Measurements from ENCODE around the gene SORCS2. TPM values are rescaled to one million over a fixed set of nuclear protein-coding genes. Genes with fewer than 3 reads are reported as not detected.

Gene SORCS2
- total and polyA plus RNA-seq, 7 donors: 0.18 to 1.5 (median 0.36) TPM

DNA sequence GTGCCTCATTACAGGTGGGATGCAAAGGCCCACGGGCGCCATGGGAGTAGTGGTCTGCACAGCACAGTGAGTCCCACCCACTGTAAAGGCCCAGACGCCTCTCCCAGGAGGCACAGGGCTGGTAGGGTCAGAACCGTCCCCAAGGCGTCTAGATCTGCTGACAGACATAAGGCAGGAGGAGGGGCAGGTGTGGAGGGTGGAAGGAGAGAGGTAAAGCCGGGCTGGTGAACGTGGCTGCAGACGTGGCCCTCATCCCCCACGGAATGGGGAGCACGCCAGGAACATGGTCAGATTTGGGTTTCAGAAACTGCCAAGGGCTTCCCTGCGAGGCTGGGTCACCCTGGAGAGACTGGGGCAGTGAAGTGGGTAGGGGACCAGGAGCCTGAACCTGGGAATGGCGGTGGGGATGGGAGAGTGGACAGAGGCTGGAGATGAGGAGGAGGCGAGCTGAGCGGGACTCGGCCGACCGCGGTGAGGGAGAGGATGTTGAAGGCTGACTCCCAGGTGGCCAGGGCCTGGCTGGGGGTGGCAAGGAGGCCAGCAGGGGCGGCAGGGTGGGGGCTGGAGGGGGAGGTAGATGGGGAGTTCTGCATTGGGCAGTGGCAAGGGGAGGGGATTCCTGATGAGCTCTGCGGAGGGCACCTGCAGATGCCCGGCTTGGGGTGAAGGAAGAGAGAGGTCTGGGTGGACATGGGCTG, 562.4 kb downstream of the SORCS2 start:
- no peak overlapping the region for H3K27ac ChIP-seq
- H3K27me3 ChIP-seq (ENCODE audit: insufficient read depth in 3 of 3, low read length in 2 of 3): no peaks in the 10 kb centered on the region
- no peak overlapping the region for H3K4me3 ChIP-seq
- WGBS, 3 donors: 90 to 91% (median 90%) methylated on average over 21 of the region's 21 CpGs
- TF ChIP-seq, protein P1, sequence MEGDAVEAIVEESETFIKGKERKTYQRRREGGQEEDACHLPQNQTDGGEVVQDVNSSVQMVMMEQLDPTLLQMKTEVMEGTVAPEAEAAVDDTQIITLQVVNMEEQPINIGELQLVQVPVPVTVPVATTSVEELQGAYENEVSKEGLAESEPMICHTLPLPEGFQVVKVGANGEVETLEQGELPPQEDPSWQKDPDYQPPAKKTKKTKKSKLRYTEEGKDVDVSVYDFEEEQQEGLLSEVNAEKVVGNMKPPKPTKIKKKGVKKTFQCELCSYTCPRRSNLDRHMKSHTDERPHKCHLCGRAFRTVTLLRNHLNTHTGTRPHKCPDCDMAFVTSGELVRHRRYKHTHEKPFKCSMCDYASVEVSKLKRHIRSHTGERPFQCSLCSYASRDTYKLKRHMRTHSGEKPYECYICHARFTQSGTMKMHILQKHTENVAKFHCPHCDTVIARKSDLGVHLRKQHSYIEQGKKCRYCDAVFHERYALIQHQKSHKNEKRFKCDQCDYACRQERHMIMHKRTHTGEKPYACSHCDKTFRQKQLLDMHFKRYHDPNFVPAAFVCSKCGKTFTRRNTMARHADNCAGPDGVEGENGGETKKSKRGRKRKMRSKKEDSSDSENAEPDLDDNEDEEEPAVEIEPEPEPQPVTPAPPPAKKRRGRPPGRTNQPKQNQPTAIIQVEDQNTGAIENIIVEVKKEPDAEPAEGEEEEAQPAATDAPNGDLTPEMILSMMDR (IDR thresholded peaks at IDR 0.05): no peak
- no peaks in the 10 kb centered on the region for H3K9me3 ChIP-seq
- peaks cover 8% of the 10 kb centered on the region for H3K4me1 ChIP-seq
- no peaks in the 10 kb centered on the region for H3K36me3 ChIP-seq (ENCODE audit: insufficient read depth in 1 of 2, low read depth in 1 of 2)
- intact Hi-C loops (cut with DNase I): no loop called here
- DNase-seq (no peak), ATAC-seq (no peak)

DNA sequence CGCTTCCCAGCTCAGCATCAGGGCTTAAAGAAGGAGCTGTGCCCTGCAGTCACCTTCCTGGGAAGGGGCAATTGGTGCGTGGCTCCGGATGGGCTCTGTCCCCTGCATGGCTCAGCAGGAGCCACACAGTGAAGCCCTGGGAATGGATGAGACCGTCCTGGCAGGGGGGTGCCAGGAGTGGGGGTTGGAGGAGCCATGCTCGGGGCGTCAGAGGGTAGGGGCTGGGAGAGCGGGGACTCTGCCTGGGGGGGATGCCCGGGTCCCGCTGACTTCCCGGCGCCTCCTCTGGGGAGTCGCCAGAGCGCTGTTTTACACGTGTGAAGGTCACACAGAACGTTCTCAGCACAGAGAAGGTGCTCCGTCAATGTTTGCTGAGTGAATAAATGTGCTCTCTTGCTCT, 563.2 kb downstream of the SORCS2 start:
- TF ChIP-seq, protein P1 (IDR thresholded peaks at IDR 0.05): no peak
- intact Hi-C loops (cut with DNase I): no loop called here
- DNase-seq (peak in 1 of 2 donors; percentile 43), ATAC-seq (no peak)
- Histone ChIP-seq H3K4me3 (no peak overlapping the region), H3K4me1 (peaks cover 8% of the 10 kb centered on the region), H3K36me3 (ENCODE audit: insufficient read depth in 1 of 2, low read depth in 1 of 2) (peaks cover 0 to 3% of the 10 kb centered on the region in 2 donors), H3K27me3 (ENCODE audit: insufficient read depth in 3 of 3, low read length in 2 of 3) (no peaks in the 10 kb centered on the region), H3K9me3 (no peaks in the 10 kb centered on the region), H3K27ac (no peak overlapping the region)
- WGBS, 3 donors: 89 to 92% (median 92%) methylated on average over 16 of the region's 16 CpGs

GRCh38 chr4:7756071-7756470, 563.7 kb downstream of the SORCS2 start:
- peak in 1 of 2 donors; percentile 15 for DNase-seq
- Histone ChIP-seq H3K27me3 (ENCODE audit: insufficient read depth in 3 of 3, low read length in 2 of 3) (no peaks in the 10 kb centered on the region), H3K36me3 (ENCODE audit: insufficient read depth in 1 of 2, low read depth in 1 of 2) (peaks cover 0 to 6% of the 10 kb centered on the region in 2 donors), H3K4me3 (no peak overlapping the region), H3K4me1 (peaks cover 8% of the 10 kb centered on the region), H3K9me3 (no peaks in the 10 kb centered on the region), H3K27ac (no peak overlapping the region)
- no peak for ATAC-seq
- intact Hi-C loops (cut with DNase I): no loop called here
- TF ChIP-seq, protein P1 (IDR thresholded peaks at IDR 0.05): no peak
- WGBS, 3 donors: 94 to 96% (median 95%) methylated on average over 14 of the region's 14 CpGs

DNA sequence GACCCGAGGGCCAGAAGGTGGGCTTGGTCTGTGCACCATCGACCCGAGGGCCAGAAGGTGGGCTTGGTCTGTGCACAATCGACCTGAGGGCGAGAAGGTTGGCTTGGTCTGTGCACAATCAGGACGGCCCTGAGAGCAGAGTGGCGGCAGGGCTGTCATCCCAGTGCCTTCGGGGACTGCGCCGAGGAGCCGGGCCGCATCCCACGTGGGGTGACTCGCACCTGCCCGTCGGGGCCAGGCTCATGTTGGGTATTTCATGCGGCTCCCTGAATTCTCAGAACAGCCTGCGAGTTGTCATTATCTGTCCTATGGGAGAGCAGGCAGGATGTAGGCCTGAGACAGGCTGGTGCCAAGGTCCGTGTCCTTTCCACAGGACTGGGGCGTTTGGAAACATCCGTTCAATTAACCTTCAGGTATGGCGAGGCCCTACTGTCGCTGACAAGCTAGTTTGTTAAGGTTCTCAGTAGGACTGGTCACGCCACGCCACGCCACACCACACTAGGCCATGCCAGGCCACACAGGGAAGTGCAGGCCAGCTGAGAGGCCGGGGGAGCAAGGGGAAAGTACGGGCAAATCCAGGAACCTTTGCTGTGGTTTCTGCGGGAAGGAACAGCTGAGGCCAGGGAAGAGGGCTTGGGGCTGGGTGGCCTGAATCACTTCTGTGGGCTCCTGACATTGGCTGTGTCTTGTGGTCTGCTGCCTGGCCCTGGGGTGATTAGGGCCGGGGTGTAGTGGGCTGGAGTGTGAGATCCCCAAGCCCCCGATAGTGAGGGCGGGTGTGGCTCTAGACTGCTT, 564.4 kb downstream of the SORCS2 start:
- Histone ChIP-seq H3K9me3 (no peaks in the 10 kb centered on the region), H3K4me3 (no peak overlapping the region), H3K4me1 (peaks cover 8% of the 10 kb centered on the region), H3K36me3 (ENCODE audit: insufficient read depth in 1 of 2, low read depth in 1 of 2) (peaks cover 0 to 6% of the 10 kb centered on the region in 2 donors), H3K27ac (no peak overlapping the region), H3K27me3 (ENCODE audit: insufficient read depth in 3 of 3, low read length in 2 of 3) (no peaks in the 10 kb centered on the region)
- intact Hi-C loops (cut with DNase I): no loop called here
- WGBS, 3 donors: 85 to 91% (median 89%) methylated on average over 30 to 32 of the region's 32 CpGs
- peak in 1 of 2 donors; percentile 39 for DNase-seq
- TF ChIP-seq, protein P1 (IDR thresholded peaks at IDR 0.05): no peak
- peak in 1 of 4 donors; percentile 16 for ATAC-seq

Measured in psoas muscle (tissue), 8 donors.